Keratinocyte (primary cell): ENCODE results near the gene C2CD5. TPM values are rescaled to one million over a fixed set of nuclear protein-coding genes. Genes with fewer than 3 reads are reported as not detected.

Experiments used
- DNase-seq: peaks from one replicate; pipeline ENCODE4 v3.0.0-alpha.2; 2011; ENCODE audit warnings: low read depth, missing footprints, low spot score
- FAIRE-seq: peaks from 2 replicates; lab custom pipeline; 2011; peaks lifted over from hg19 to GRCh38; lab: Jason Lieb, UNC
- H2AFZ ChIP-seq: 2 replicates; pipeline ENCODE4 v1.6.0; 2012; ENCODE audit warnings: low read length, control low read depth, inconsistent platforms; ENCODE audit not compliant: control insufficient read depth
- H3K27ac ChIP-seq: 2 replicates; pipeline ENCODE4 v1.5.1; 2011; ENCODE audit warnings: low read length; ENCODE audit not compliant: control insufficient read depth, insufficient read depth
- H3K27me3 ChIP-seq: 3 replicates; pipeline ENCODE4 v1.6.0; 2011; ENCODE audit warnings: low read length; ENCODE audit not compliant: control insufficient read depth, insufficient read depth; ENCODE audit errors: extremely low read depth
- H3K36me3 ChIP-seq, 2 experiments: 2 replicates in 1 of 2; 3 replicates in 1 of 2; pipeline ENCODE4 v1.5.1; 2011; ENCODE audit warnings: low read length in 2 of 2, mild to moderate bottlenecking in 1 of 2; ENCODE audit not compliant: control insufficient read depth in 2 of 2, insufficient read depth in 2 of 2; ENCODE audit errors: extremely low read depth in 1 of 2
- H3K4me1 ChIP-seq: 3 replicates; pipeline ENCODE4 v1.5.1; 2011; ENCODE audit warnings: low read length; ENCODE audit not compliant: control insufficient read depth, insufficient read depth; ENCODE audit errors: extremely low read depth
- H3K4me2 ChIP-seq: 3 replicates; pipeline ENCODE4 v1.6.0; 2011; ENCODE audit warnings: low read depth, low read length; ENCODE audit not compliant: control insufficient read depth, insufficient read depth; ENCODE audit errors: extremely low read depth
- H3K4me3 ChIP-seq, 3 experiments: fragments of 200-600 bp in 1 of 3; sonication (generic) in 1 of 3; 2 replicates in 2 of 3; 3 replicates in 1 of 3; pipeline ENCODE4 v1.5.1; 2011 to 2016; ENCODE audit warnings: low read length in 3 of 3, mild to moderate bottlenecking in 3 of 3, control low read depth in 2 of 3, inconsistent platforms in 1 of 3, low read depth in 1 of 3, mixed read lengths in 1 of 3, mixed run types in 1 of 3, moderate library complexity in 1 of 3; ENCODE audit not compliant: control insufficient read depth in 2 of 3, insufficient read depth in 2 of 3; ENCODE audit errors: extremely low read depth in 1 of 3
- H3K79me2 ChIP-seq: 2 replicates; pipeline ENCODE4 v1.6.0; 2012; ENCODE audit warnings: low read length; ENCODE audit not compliant: control insufficient read depth, insufficient read depth
- H3K9ac ChIP-seq: 3 replicates; pipeline ENCODE4 v1.6.0; 2011; ENCODE audit warnings: low read length; ENCODE audit not compliant: control insufficient read depth, insufficient read depth; ENCODE audit errors: extremely low read depth
- H3K9me1 ChIP-seq: 3 replicates; pipeline ENCODE4 v1.6.0; 2011; ENCODE audit warnings: low read length; ENCODE audit not compliant: control insufficient read depth, insufficient read depth; ENCODE audit errors: extremely low read depth
- H3K9me3 ChIP-seq: 2 replicates; pipeline ENCODE4 v1.5.1; 2012; ENCODE audit warnings: low read depth, low read length; ENCODE audit not compliant: control insufficient read depth
- H4K20me1 ChIP-seq: 3 replicates; pipeline ENCODE4 v1.6.0; 2011; ENCODE audit warnings: low read length; ENCODE audit not compliant: control insufficient read depth, insufficient read depth; ENCODE audit errors: extremely low read depth
- EZH2 ChIP-seq: IDR thresholded peaks from one replicate; pipeline ENCODE4 v1.6.1; 2012; ENCODE audit warnings: inconsistent platforms, mild to moderate bottlenecking, low read length, moderate library complexity
- dilution Hi-C: fragments of 300-500 bp; cut with MboI; formaldehyde crosslinking; loops from one replicate; pipeline ENCODE4 v1.7.0; 2020; ENCODE audit warnings: low sequenced_read_pairs; ENCODE audit not compliant: extremely low pct_ligation_motif_present
- polyA plus RNA-seq, 5 experiments: library from polyadenylated mRNA; depleted of rRNA in 3 of 5; stranded (reverse) in 3 of 5; stranded (forward) in 1 of 5; unstranded in 1 of 5; fragments of >200 nt; gene quantifications; 1 replicate in 1 of 5; 2 replicates in 3 of 5; 3 replicates in 1 of 5; pipeline versions ENCODE4 v1.2.1 to v1.2.3, GENCODE V29; 2011 to 2012; ENCODE audit warnings: missing spikeins in 2 of 5, low read depth in 1 of 5, low replicate concordance in 1 of 5
- TF ChIP-seq, protein P1 (sequence below), 3 experiments: IDR thresholded peaks in 1 of 3; conservative IDR thresholded peaks in 1 of 3; optimal IDR thresholded peaks in 1 of 3; 2 replicates in 2 of 3; 3 replicates in 1 of 3; pipeline versions ENCODE3 to v1.5.1; 2011; ENCODE audit warnings: low read length in 3 of 3, mild to moderate bottlenecking in 3 of 3, moderate library complexity in 2 of 3, control low read depth in 1 of 3, inconsistent platforms in 1 of 3; ENCODE audit not compliant: insufficient read depth in 2 of 3; ENCODE audit errors: extremely low read depth in 1 of 3

C2CD5 gene
- polyA plus RNA-seq, 1 donor (not counting 4 experiments of a cell fraction or from before 2014, with no cell fraction given): 17.7 TPM

GRCh38 chr12:22473212-22473611 lies 71.1 kb downstream of the C2CD5 start:
- dilution Hi-C loops: no loop called here
- Histone ChIP-seq H3K9ac (no peak overlapping the region), H2AFZ (no peak overlapping the region)

GRCh38 chr12:22467190-22467589 lies 77.2 kb downstream of the C2CD5 start:
- Histone ChIP-seq H3K9ac (no peak overlapping the region), H3K36me3 (no peaks in the 10 kb centered on the region), H3K4me1 (no peaks in the 10 kb centered on the region), H3K9me3 (no peaks in the 10 kb centered on the region), H3K27me3 (no peaks in the 10 kb centered on the region), H3K27ac (no peak overlapping the region), H3K9me1 (no peaks in the 10 kb centered on the region), H2AFZ (no peak overlapping the region), H3K79me2 (no peaks in the 10 kb centered on the region), H3K4me3 (no peak overlapping the region), H3K4me2 (no peak overlapping the region), H4K20me1 (no peaks in the 10 kb centered on the region)
- DNase-seq (no peak), FAIRE-seq (no peak)
- TF ChIP-seq, protein P1, sequence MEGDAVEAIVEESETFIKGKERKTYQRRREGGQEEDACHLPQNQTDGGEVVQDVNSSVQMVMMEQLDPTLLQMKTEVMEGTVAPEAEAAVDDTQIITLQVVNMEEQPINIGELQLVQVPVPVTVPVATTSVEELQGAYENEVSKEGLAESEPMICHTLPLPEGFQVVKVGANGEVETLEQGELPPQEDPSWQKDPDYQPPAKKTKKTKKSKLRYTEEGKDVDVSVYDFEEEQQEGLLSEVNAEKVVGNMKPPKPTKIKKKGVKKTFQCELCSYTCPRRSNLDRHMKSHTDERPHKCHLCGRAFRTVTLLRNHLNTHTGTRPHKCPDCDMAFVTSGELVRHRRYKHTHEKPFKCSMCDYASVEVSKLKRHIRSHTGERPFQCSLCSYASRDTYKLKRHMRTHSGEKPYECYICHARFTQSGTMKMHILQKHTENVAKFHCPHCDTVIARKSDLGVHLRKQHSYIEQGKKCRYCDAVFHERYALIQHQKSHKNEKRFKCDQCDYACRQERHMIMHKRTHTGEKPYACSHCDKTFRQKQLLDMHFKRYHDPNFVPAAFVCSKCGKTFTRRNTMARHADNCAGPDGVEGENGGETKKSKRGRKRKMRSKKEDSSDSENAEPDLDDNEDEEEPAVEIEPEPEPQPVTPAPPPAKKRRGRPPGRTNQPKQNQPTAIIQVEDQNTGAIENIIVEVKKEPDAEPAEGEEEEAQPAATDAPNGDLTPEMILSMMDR (optimal IDR thresholded peaks at IDR 0.05 in 1 of 3, IDR thresholded peaks at IDR 0.05 in 1 of 3, conservative IDR thresholded peaks at IDR 0.05 in 1 of 3; ENCODE audit: extremely low read depth in 1 of 3, insufficient read depth in 2 of 3, low read length in 3 of 3): no peak
- no peak for TF ChIP-seq EZH2
- dilution Hi-C loops: no loop called here

More at GRCh38 chr12:22473212-22473611, 71.1 kb downstream of the C2CD5 start:
- Histone ChIP-seq H3K27ac (no peak overlapping the region), H3K36me3 (no peaks in the 10 kb centered on the region), H4K20me1 (no peaks in the 10 kb centered on the region), H3K4me3 (no peak overlapping the region), H3K79me2 (no peaks in the 10 kb centered on the region), H3K9me1 (no peaks in the 10 kb centered on the region), H3K4me2 (no peak overlapping the region), H3K27me3 (no peaks in the 10 kb centered on the region), H3K9me3 (no peaks in the 10 kb centered on the region), H3K4me1 (no peaks in the 10 kb centered on the region)
- no peak for FAIRE-seq
- DNase-seq: no peak
- TF ChIP-seq, protein P1 (optimal IDR thresholded peaks at IDR 0.05 in 1 of 3, IDR thresholded peaks at IDR 0.05 in 1 of 3, conservative IDR thresholded peaks at IDR 0.05 in 1 of 3; ENCODE audit: extremely low read depth in 1 of 3, insufficient read depth in 2 of 3, low read length in 3 of 3): no peak
- TF ChIP-seq EZH2: no peak
